ENCODE results near the gene SLC39A7. TPM values are rescaled to one million over a fixed set of nuclear protein-coding genes. Genes with fewer than 3 reads are reported as not detected.

Gene SLC39A7
- total RNA-seq, 4 donors from 2014 or later, result 54.6 to 79.9 (median 66.4) TPM

DNA sequence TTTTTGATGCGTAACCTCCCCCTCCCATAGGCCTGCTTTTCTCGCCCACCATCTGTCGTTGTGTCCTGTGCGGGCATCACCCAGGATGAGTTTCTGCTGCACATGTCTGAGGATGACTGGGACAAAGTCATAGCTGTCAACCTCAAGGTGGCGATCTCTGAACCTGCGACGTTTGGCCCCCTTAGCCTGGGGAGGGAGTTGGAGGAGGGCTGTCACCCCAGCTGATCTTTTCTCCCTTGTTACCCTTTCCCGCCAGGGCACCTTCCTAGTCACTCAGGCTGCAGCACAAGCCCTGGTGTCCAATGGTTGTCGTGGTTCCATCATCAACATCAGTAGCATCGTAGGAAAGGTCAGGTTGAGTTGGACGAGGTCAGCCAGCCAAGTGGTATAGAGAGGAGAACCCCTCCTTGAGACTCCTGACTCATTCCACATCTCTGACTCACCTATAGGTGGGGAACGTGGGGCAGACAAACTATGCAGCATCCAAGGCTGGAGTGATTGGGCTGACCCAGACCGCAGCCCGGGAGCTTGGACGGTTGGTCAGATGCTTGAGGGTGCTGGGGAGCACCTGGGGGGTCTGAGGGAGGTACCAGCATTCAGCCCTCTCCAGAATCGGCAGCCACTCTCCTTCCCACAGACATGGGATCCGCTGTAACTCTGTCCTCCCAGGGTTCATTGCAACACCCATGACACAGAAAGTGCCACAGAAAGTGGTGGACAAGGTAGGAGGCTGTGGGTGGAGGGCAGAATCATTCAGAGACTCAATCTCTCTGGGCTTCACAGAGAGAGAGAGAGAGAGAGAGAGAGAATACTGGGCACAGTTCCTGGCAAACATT is 4.7 kb downstream of the SLC39A7 start:
- no peaks in the 10 kb centered on the region for H3K27me3 ChIP-seq
- H3K4me3 ChIP-seq, result peak overlapping the region in 1 of 2 donors; percentile 74
- TF ChIP-seq EP300 (IDR thresholded peaks at IDR 0.05) (no peak), POLR2AphosphoS5 (IDR thresholded peaks at IDR 0.05) (no peak), CTCF (IDR thresholded peaks at IDR 0.05) (no peak), POLR2A (IDR thresholded peaks at IDR 0.05) (no peak)
- peaks cover 9 to 78% (median 26%) of the 10 kb centered on the region in 3 donors for H3K4me1 ChIP-seq
- ATAC-seq, result no peak
- WGBS, 2 donors (ENCODE audit: low coverage in 1 of 2), result 50% methylated on average over 2 of the region's 17 CpGs; no CpG with 5 or more reads in 1 of the 2 donors
- H3K9me3 ChIP-seq, result no peaks in the 10 kb centered on the region
- H3K27ac ChIP-seq, result peak overlapping the region in 3 of 4 donors; percentile 68 to 78 (median 76)
- H3K36me3 ChIP-seq, result peaks cover 0 to 33% of the 10 kb centered on the region in 2 donors

DNA sequence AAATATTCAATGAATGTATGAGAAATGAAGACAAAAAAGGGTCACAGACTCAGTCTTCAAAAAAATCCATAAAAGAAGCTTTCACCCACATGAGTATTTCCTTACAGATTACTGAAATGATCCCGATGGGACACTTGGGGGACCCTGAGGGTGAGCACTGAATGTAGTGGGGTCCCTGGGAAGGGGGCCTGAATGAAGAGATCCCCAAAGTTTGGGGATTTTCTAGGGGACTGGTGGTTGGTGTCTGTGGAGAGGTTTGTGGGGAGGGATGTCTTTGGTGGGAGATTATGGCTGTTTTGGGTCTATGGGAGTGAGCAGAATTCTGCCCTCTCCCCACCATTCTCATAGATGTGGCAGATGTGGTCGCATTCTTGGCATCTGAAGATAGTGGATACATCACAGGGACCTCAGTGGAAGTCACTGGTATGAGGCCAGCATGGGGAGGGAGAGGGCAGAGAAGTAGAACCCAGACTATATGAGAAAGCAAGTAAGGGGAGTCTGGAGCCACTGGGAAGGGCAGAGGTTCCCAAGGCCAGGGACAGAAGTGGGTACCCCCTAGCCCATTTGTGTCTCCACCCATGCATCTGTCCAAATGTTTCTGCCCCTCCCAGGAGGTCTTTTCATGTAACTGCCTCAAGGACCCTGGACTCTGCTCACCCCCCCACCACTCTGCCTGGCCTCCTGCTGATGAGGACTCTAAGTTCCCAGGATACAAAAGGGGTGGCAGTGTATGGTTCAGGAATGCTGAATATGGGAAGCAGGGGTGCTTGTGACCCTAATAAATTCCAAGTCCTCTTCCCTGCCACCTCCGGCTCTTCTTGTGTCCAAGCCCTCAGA is 5.6 kb downstream of the SLC39A7 start:
- WGBS, 2 donors (ENCODE audit: low coverage in 1 of 2), result 58 to 72% methylated on average over 3 of the region's 3 CpGs
- ATAC-seq, result no peak
- no peak overlapping the region for H3K27ac ChIP-seq
- H3K4me1 ChIP-seq, result peaks cover 9 to 76% (median 26%) of the 10 kb centered on the region in 3 donors
- TF ChIP-seq CTCF (IDR thresholded peaks at IDR 0.05), result no peak
- TF ChIP-seq EP300 (IDR thresholded peaks at IDR 0.05), result no peak
- no peak for TF ChIP-seq POLR2A (IDR thresholded peaks at IDR 0.05)
- no peak for TF ChIP-seq POLR2AphosphoS5 (IDR thresholded peaks at IDR 0.05)
- H3K9me3 ChIP-seq, result no peaks in the 10 kb centered on the region
- no peak overlapping the region for H3K4me3 ChIP-seq
- H3K27me3 ChIP-seq, result no peaks in the 10 kb centered on the region
- peaks cover 0 to 41% of the 10 kb centered on the region in 2 donors for H3K36me3 ChIP-seq

DNA sequence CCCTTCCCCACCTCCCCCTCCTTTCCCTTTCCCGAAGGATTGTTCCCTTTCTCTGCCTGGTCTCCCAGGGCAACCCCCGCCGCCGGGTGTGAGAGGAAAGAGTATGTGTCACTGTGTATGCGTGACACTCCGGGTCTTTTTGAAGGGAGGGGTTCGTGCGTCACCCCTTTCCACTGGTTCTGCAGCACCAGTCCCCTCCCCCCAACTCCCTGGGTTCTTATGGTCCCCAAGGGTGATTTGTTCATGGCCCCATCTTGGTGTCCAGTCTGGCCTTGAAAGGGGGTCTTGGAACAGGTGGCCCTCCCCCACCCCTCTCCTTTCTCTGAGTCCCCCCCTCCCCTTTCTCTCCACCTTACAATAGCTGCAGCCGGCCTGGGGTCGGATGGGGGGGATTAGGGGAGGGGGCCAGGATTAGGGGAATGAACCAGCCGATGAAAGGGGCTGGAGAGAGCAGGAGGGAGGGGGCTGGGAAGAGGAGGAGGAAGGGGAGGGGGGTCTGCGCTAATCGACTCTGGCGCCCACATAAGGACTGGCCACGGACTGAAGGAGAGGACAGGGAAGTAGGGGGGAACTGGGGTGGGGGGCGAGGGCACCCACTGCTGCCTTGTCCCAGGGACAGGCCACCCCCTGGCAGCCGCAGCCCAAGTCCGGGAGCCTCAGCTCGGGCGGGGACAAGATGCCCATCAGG is 6.3 kb downstream of the SLC39A7 start:
- no peak for ATAC-seq
- peaks cover 0 to 45% of the 10 kb centered on the region in 2 donors for H3K36me3 ChIP-seq
- WGBS, 2 donors (ENCODE audit: low coverage in 1 of 2), result 18% methylated on average over 7 to 14 of the region's 20 CpGs
- H3K9me3 ChIP-seq, result no peaks in the 10 kb centered on the region
- no peaks in the 10 kb centered on the region for H3K27me3 ChIP-seq
- peak overlapping the region in 3 of 4 donors; percentile 95 to 98 (median 96) for H3K27ac ChIP-seq
- peak overlapping the region; percentile 69 to 91 for H3K4me3 ChIP-seq
- TF ChIP-seq POLR2A (IDR thresholded peaks at IDR 0.05), result no peak
- H3K4me1 ChIP-seq, result peaks cover 2 to 69% (median 18%) of the 10 kb centered on the region in 3 donors

GRCh38 chr6:33207552-33208090 is 7.0 kb downstream of the SLC39A7 start:
- H3K27me3 ChIP-seq, result no peaks in the 10 kb centered on the region
- H3K4me1 ChIP-seq, result peaks cover 0 to 69% (median 18%) of the 10 kb centered on the region in 3 donors
- peak; percentile 10 for ATAC-seq
- WGBS, 2 donors (ENCODE audit: low coverage in 1 of 2), result 0 to 2% methylated on average over 7 to 14 of the region's 29 CpGs
- no peaks in the 10 kb centered on the region for H3K9me3 ChIP-seq
- H3K36me3 ChIP-seq, result peaks cover 0 to 42% of the 10 kb centered on the region in 2 donors
- H3K27ac ChIP-seq, result peak overlapping the region; percentile 75 to 98 (median 96)
- TF ChIP-seq POLR2A (IDR thresholded peaks at IDR 0.05), result no peak
- TF ChIP-seq EP300 (IDR thresholded peaks at IDR 0.05), result no peak
- H3K4me3 ChIP-seq, result peak overlapping the region; percentile 69 to 91

GRCh38 chr6:33208091-33208967 is 7.7 kb downstream of the SLC39A7 start, which contains the start of gene RING1:
TSS of gene RING1 (plus strand) at chr6:33208500. CDS start at chr6:33208823, 323 bp downstream.
- peak within 1 kb of the TSS; percentile 75 to 98 (median 96) for H3K27ac ChIP-seq
- TF ChIP-seq POLR2A (IDR thresholded peaks at IDR 0.05) (peak; percentile 98 to 99), CTCF (IDR thresholded peaks at IDR 0.05) (peak in 2 of 4 experiments; percentile 20 to 26), POLR2AphosphoS5 (IDR thresholded peaks at IDR 0.05) (peak; percentile 100), EP300 (IDR thresholded peaks at IDR 0.05) (no peak)
- peaks cover 0 to 69% (median 22%) of the 10 kb centered on the region in 3 donors for H3K4me1 ChIP-seq
- ATAC-seq, result peak; percentile 81
- H3K36me3 ChIP-seq, result peaks cover 0 to 35% of the 10 kb centered on the region in 2 donors
- peak within 1 kb of the TSS; percentile 69 to 91 for H3K4me3 ChIP-seq
- no peaks in the 10 kb centered on the region for H3K27me3 ChIP-seq
- no peaks in the 10 kb centered on the region for H3K9me3 ChIP-seq
- WGBS, 2 donors (ENCODE audit: low coverage in 1 of 2), result 0 to 3% methylated on average over 3 to 6 of the region's 86 CpGs

All from gastroesophageal sphincter (tissue), 4 donors.